Ishikawa (cell line): ENCODE results near the gene SERP2.

ENCODE experiments used
- CEBPB ChIP-seq: IDR thresholded peaks from 2 replicates; pipeline ENCODE4 v1.6.1; 2012
- CREB1 ChIP-seq: IDR thresholded peaks from 2 replicates; pipeline ENCODE4 v1.6.1; 2012; ENCODE audit warnings: low read depth
- EGR1 ChIP-seq: IDR thresholded peaks from 2 replicates; pipeline ENCODE4 v1.6.1; 2012
- EP300 ChIP-seq: IDR thresholded peaks from 2 replicates; pipeline ENCODE4 v1.6.1; 2012; ENCODE audit warnings: borderline replicate concordance
- FOXM1 ChIP-seq: IDR thresholded peaks from 2 replicates; pipeline ENCODE4 v1.6.1; 2012; ENCODE audit warnings: low read depth, borderline replicate concordance
- MAX ChIP-seq: IDR thresholded peaks from 2 replicates; pipeline ENCODE4 v1.6.1; 2012
- NFIC ChIP-seq: IDR thresholded peaks from 2 replicates; pipeline ENCODE4 v1.6.1; 2012
- RAD21 ChIP-seq: IDR thresholded peaks from 2 replicates; pipeline ENCODE4 v1.6.1; 2012; ENCODE audit warnings: low read depth
- REST ChIP-seq: IDR thresholded peaks from 2 replicates; pipeline ENCODE4 v1.6.1; 2012; ENCODE audit warnings: low read depth, mild to moderate bottlenecking
- TAF1 ChIP-seq: IDR thresholded peaks from 2 replicates; pipeline ENCODE4 v1.6.1; 2012; ENCODE audit warnings: low read depth, mild to moderate bottlenecking
- TCF12 ChIP-seq: IDR thresholded peaks from 2 replicates; pipeline ENCODE4 v1.6.1; 2012; ENCODE audit warnings: low read depth
- TEAD4 ChIP-seq: IDR thresholded peaks from 2 replicates; pipeline ENCODE4 v1.6.1; 2012
- USF1 ChIP-seq: IDR thresholded peaks from 2 replicates; pipeline ENCODE4 v1.6.1; 2012
- YY1 ChIP-seq: IDR thresholded peaks from 2 replicates; pipeline ENCODE4 v1.6.1; 2012; ENCODE audit warnings: low read depth
- ZBTB7A ChIP-seq: IDR thresholded peaks from 2 replicates; pipeline ENCODE4 v1.6.1; 2012; ENCODE audit warnings: low read depth

SERP2 gene

GRCh38 chr13:44416301-44416700 is 42.7 kb downstream of the SERP2 start:
- TF ChIP-seq YY1 (no peak), ZBTB7A (no peak), MAX (no peak), RAD21 (no peak), CREB1 (no peak), EP300 (no peak), TCF12 (no peak), CEBPB (no peak), USF1 (no peak), NFIC (no peak), REST (no peak), FOXM1 (no peak), TEAD4 (no peak), EGR1 (no peak), TAF1 (no peak)

- TF ChIP-seq TEAD4 (no peak), USF1 (no peak), RAD21 (no peak), TCF12 (no peak), NFIC (no peak), TAF1 (no peak)
These were observed 43.1 kb downstream of the SERP2 start for GRCh38 chr13:44416744-44417143.

- no peak for TF ChIP-seq RAD21
- no peak for TF ChIP-seq CEBPB
- no peak for TF ChIP-seq TCF12
- TF ChIP-seq YY1 = no peak
- TF ChIP-seq TEAD4 = no peak
- TF ChIP-seq USF1 = no peak
- no peak for TF ChIP-seq EGR1
- TF ChIP-seq TAF1 = no peak
- TF ChIP-seq REST = no peak
- TF ChIP-seq CREB1 = no peak
- no peak for TF ChIP-seq EP300
- TF ChIP-seq ZBTB7A = no peak
- no peak for TF ChIP-seq FOXM1
These were observed 43.8 kb downstream of the SERP2 start for GRCh38 chr13:44417446-44417845.

GRCh38 chr13:44417876-44418275 is 44.3 kb downstream of the SERP2 start:
- TF ChIP-seq TAF1 (no peak), EGR1 (no peak)

GRCh38 chr13:44420376-44421220 is 47.0 kb downstream of the SERP2 start:
- no peak for TF ChIP-seq REST
- no peak for TF ChIP-seq FOXM1
- TF ChIP-seq EGR1 = no peak
- no peak for TF ChIP-seq CREB1
- no peak for TF ChIP-seq USF1
- TF ChIP-seq EP300 = no peak
- TF ChIP-seq TCF12 = no peak
- no peak for TF ChIP-seq MAX
- no peak for TF ChIP-seq CEBPB
- TF ChIP-seq YY1 = no peak
- no peak for TF ChIP-seq NFIC
- TF ChIP-seq RAD21 = no peak
- no peak for TF ChIP-seq ZBTB7A
- TF ChIP-seq TAF1 = no peak
- no peak for TF ChIP-seq TEAD4
